Measurements from ENCODE around the gene SPESP1. TPM values are rescaled to one million over a fixed set of nuclear protein-coding genes. Genes with fewer than 3 reads are reported as not detected.

The SPESP1 gene
- total and polyA plus RNA-seq, 2 experiments from 2014 or later: not detected

DNA sequence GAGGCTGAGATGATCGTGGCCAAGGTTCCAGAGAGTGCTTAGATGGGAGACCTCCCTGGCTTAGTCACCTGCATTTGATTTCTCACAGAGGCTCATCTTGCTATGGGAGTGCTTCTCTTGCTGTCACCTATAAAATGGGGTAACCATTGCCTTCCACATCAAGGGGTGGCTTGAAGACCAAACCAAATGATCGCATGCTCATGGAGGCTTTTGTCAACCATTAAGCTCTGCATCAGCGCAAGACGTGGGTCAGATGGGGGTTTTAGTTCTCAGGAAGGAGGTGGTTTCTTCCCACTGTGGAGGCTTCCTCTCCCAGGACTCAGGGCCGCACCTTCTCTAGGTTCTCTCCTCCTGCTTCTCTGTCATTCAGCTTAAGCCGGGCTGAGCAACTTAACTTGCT, 56.8 kb downstream of the SPESP1 start:
- no peaks in the 10 kb centered on the region for H4K20me1 ChIP-seq (replicated peaks; ENCODE audit: insufficient read depth)
- peaks cover 10% of the 10 kb centered on the region for H3K4me1 ChIP-seq (ENCODE audit: insufficient read depth)
- no peaks in the 10 kb centered on the region for H3K9me2 ChIP-seq (ENCODE audit: insufficient read depth)
- Mint-ChIP-seq H3K9me3 (peaks cover 29% of the 10 kb centered on the region), H3K4me3 (no peak overlapping the region), H3K27me3 (ENCODE audit: insufficient read depth, low read depth, poor library complexity) (peaks cover 22% of the 10 kb centered on the region), H3K4me1 (peaks cover 15% of the 10 kb centered on the region), H3K27ac (no peak overlapping the region), H3K36me3 (ENCODE audit: low read depth) (peaks cover 19% of the 10 kb centered on the region)
- H3K4me2 ChIP-seq: no peak overlapping the region
- ATAC-seq (no peak), DNase-seq (ENCODE audit: low spot score) (no peak)
- H2AFZ ChIP-seq: no peak overlapping the region
- H3K27ac ChIP-seq (ENCODE audit: low read depth): no peak overlapping the region
- H3F3A ChIP-seq (replicated peaks; ENCODE audit: low read depth): no peaks in the 10 kb centered on the region
- H3K4me3 ChIP-seq: no peak overlapping the region
- H3K79me2 ChIP-seq (replicated peaks; ENCODE audit: insufficient read depth): no peaks in the 10 kb centered on the region
- no peak for TF ChIP-seq JUNB (IDR thresholded peaks at IDR 0.05; ENCODE audit: unreplicated experiment)
- TF ChIP-seq, protein P1, sequence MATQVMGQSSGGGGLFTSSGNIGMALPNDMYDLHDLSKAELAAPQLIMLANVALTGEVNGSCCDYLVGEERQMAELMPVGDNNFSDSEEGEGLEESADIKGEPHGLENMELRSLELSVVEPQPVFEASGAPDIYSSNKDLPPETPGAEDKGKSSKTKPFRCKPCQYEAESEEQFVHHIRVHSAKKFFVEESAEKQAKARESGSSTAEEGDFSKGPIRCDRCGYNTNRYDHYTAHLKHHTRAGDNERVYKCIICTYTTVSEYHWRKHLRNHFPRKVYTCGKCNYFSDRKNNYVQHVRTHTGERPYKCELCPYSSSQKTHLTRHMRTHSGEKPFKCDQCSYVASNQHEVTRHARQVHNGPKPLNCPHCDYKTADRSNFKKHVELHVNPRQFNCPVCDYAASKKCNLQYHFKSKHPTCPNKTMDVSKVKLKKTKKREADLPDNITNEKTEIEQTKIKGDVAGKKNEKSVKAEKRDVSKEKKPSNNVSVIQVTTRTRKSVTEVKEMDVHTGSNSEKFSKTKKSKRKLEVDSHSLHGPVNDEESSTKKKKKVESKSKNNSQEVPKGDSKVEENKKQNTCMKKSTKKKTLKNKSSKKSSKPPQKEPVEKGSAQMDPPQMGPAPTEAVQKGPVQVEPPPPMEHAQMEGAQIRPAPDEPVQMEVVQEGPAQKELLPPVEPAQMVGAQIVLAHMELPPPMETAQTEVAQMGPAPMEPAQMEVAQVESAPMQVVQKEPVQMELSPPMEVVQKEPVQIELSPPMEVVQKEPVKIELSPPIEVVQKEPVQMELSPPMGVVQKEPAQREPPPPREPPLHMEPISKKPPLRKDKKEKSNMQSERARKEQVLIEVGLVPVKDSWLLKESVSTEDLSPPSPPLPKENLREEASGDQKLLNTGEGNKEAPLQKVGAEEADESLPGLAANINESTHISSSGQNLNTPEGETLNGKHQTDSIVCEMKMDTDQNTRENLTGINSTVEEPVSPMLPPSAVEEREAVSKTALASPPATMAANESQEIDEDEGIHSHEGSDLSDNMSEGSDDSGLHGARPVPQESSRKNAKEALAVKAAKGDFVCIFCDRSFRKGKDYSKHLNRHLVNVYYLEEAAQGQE (IDR thresholded peaks at IDR 0.05; ENCODE audit: unreplicated experiment): no peak
- TF ChIP-seq CREB1 (CRISPR knock-in tag; IDR thresholded peaks at IDR 0.05; ENCODE audit: low read depth): no peak
- TF ChIP-seq, protein P2, sequence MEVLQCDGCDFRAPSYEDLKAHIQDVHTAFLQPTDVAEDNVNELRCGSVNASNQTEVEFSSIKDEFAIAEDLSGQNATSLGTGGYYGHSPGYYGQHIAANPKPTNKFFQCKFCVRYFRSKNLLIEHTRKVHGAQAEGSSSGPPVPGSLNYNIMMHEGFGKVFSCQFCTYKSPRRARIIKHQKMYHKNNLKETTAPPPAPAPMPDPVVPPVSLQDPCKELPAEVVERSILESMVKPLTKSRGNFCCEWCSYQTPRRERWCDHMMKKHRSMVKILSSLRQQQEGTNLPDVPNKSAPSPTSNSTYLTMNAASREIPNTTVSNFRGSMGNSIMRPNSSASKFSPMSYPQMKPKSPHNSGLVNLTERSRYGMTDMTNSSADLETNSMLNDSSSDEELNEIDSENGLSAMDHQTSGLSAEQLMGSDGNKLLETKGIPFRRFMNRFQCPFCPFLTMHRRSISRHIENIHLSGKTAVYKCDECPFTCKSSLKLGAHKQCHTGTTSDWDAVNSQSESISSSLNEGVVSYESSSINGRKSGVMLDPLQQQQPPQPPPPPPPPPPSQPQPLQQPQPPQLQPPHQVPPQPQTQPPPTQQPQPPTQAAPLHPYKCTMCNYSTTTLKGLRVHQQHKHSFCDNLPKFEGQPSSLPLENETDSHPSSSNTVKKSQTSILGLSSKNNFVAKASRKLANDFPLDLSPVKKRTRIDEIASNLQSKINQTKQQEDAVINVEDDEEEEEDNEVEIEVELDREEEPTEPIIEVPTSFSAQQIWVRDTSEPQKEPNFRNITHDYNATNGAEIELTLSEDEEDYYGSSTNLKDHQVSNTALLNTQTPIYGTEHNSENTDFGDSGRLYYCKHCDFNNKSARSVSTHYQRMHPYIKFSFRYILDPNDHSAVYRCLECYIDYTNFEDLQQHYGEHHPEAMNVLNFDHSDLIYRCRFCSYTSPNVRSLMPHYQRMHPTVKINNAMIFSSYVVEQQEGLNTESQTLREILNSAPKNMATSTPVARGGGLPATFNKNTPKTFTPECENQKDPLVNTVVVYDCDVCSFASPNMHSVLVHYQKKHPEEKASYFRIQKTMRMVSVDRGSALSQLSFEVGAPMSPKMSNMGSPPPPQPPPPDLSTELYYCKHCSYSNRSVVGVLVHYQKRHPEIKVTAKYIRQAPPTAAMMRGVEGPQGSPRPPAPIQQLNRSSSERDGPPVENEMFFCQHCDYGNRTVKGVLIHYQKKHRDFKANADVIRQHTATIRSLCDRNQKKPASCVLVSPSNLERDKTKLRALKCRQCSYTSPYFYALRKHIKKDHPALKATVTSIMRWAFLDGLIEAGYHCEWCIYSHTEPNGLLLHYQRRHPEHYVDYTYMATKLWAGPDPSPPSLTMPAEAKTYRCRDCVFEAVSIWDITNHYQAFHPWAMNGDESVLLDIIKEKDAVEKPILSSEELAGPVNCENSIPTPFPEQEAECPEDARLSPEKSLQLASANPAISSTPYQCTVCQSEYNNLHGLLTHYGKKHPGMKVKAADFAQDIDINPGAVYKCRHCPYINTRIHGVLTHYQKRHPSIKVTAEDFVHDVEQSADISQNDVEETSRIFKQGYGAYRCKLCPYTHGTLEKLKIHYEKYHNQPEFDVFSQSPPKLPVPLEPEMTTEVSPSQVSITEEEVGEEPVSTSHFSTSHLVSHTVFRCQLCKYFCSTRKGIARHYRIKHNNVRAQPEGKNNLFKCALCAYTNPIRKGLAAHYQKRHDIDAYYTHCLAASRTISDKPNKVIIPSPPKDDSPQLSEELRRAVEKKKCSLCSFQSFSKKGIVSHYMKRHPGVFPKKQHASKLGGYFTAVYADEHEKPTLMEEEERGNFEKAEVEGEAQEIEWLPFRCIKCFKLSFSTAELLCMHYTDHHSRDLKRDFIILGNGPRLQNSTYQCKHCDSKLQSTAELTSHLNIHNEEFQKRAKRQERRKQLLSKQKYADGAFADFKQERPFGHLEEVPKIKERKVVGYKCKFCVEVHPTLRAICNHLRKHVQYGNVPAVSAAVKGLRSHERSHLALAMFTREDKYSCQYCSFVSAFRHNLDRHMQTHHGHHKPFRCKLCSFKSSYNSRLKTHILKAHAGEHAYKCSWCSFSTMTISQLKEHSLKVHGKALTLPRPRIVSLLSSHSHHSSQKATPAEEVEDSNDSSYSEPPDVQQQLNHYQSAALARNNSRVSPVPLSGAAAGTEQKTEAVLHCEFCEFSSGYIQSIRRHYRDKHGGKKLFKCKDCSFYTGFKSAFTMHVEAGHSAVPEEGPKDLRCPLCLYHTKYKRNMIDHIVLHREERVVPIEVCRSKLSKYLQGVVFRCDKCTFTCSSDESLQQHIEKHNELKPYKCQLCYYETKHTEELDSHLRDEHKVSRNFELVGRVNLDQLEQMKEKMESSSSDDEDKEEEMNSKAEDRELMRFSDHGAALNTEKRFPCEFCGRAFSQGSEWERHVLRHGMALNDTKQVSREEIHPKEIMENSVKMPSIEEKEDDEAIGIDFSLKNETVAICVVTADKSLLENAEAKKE (CRISPR knock-in tag; IDR thresholded peaks at IDR 0.05): no peak
- TF ChIP-seq, protein P3, sequence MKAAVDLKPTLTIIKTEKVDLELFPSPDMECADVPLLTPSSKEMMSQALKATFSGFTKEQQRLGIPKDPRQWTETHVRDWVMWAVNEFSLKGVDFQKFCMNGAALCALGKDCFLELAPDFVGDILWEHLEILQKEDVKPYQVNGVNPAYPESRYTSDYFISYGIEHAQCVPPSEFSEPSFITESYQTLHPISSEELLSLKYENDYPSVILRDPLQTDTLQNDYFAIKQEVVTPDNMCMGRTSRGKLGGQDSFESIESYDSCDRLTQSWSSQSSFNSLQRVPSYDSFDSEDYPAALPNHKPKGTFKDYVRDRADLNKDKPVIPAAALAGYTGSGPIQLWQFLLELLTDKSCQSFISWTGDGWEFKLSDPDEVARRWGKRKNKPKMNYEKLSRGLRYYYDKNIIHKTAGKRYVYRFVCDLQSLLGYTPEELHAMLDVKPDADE (IDR thresholded peaks at IDR 0.05): no peak
- no peak for TF ChIP-seq EZH2phosphoT487 (IDR thresholded peaks at IDR 0.05; ENCODE audit: unreplicated experiment)
- no peak for TF ChIP-seq EZH2 (IDR thresholded peaks at IDR 0.05; ENCODE audit: low read depth, unreplicated experiment)
- TF ChIP-seq ZNF114 (CRISPR knock-in tag; IDR thresholded peaks at IDR 0.05): no peak
- TF ChIP-seq POLR2AphosphoS5 (IDR thresholded peaks at IDR 0.05; ENCODE audit: low read depth): no peak
- TF ChIP-seq, protein P4, sequence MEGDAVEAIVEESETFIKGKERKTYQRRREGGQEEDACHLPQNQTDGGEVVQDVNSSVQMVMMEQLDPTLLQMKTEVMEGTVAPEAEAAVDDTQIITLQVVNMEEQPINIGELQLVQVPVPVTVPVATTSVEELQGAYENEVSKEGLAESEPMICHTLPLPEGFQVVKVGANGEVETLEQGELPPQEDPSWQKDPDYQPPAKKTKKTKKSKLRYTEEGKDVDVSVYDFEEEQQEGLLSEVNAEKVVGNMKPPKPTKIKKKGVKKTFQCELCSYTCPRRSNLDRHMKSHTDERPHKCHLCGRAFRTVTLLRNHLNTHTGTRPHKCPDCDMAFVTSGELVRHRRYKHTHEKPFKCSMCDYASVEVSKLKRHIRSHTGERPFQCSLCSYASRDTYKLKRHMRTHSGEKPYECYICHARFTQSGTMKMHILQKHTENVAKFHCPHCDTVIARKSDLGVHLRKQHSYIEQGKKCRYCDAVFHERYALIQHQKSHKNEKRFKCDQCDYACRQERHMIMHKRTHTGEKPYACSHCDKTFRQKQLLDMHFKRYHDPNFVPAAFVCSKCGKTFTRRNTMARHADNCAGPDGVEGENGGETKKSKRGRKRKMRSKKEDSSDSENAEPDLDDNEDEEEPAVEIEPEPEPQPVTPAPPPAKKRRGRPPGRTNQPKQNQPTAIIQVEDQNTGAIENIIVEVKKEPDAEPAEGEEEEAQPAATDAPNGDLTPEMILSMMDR (conservative IDR thresholded peaks at IDR 0.05; ENCODE audit: low read depth in 2 of 2): no peak
- H3K27me3 ChIP-seq (ENCODE audit: insufficient read depth): no peaks in the 10 kb centered on the region
- no peaks in the 10 kb centered on the region for H3K36me3 ChIP-seq (ENCODE audit: insufficient read depth)

Measured in GM23338 (cell line).